GM21447 (cell line): ENCODE measurements around the gene AP4B1.

Experiments used
- ATAC-seq: cut with Tn5 transposase; IDR thresholded peaks from one replicate; pipeline ENCODE4 v1.9.1; 2021; ENCODE audit not compliant: unreplicated experiment

The AP4B1 gene

DNA sequence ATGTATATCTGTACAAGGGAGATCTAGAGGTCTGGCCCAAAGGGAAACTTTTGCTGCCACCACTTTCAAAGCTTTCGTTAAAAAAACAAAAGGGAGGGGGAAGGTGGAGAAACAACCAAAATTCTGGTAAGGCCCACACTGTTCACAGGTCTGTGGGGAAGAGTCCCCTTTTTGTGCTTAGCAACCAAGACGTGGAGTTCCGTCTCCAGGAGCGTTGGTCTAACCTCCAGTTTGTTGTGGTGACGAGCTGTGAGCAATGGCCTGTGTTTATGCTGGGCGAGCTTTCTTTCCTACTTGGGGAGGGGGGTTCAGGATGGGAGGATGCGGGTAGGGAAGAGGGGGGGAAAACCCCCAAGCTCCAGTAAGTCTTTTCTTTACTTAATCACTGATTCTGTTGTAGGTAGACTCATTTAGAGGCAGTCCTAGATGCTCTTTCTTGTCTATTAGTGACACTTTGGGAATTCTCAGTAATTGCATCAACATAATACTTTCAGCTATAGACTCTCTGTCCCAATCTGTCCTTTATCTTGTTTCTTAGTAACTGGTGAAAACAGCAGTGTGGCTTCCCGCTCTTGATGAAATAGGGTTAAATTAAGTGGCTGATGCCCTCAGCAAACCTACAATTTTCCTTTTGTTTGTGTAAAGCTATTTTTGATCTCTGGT is 26.0 kb upstream of the AP4B1 start:
- ATAC-seq = peak; percentile 42

DNA sequence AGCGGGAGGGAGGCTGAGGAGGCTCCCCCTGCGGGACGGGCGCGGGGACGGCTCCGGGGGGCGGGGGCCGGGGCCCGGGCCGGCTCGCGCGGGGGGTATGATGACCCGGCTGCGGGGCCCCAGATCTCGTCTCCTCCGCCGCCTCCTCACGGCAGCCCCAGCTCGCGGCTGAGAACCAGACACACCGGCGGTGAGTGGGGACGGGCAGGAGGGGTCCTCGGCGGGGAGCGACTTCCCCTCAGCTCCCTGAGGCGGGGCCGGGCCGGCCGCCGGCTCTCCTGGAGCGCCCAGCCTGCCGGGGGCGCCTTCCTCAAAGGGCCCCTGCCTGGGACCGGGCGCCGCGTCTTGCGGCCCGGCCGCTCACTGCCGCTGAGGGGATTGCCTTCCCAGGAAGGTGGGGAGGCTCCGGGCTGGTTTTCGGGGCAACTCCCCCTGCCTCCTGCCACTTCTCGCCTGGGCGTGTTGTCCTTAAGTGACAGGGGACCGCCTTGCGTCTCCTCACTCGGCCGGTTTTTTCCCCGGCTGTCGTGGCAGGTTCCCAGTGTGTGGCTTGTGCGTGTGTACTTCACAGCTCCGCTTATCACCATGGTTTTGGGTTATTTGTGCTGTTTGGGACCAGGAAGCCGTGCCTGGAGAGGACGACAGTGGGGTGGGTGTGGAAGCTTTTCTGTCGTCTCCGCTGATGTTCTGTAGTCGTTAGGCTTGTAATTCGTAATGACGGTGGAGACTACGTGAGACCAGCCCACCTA is 25.3 kb upstream of the AP4B1 start:
- peak; percentile 26 for ATAC-seq

DNA sequence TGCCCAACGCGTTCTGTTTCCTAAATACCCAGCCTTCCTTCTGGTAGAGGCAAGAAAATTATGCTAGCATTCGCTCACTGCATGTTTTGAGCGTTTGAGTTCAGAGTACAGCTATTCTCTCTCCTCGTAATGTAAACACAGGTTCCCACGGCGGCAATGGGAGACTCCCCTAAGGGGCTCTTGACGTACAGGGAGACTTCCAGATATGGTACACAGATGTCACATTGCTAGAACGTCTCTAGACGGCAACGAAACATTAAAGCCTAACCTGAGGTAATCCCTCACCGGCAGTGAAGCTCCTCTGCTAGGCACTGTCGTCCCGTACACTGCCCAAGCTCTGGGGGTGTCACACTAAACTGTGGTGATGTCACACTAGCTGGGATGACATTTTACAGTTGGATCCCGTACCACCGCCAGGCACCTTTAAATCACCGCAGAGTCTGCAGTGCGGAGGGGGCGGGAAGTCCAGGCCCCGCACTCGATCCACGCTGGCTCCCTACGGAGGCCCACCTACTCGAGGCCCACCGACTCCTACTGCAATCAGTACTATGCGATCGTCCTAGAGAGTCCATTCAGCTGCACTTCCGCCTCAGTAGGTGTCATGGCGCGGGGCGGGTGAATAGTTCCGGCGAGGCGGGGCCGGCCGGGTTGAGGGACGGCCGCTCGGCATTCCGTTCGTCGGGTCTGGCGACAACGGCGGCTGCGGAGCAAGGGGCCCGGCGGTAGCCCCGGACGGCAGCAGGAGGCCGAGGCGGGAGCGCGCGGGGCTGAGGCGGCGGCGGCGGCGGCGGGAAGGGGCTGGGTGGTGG is 24.5 kb upstream of the AP4B1 start, which contains the start of gene HIPK1:
Gene HIPK1, plus strand, starts transcription at position 384 of the 809 bp plus-strand sequence.
- ATAC-seq = peak; percentile 60

DNA sequence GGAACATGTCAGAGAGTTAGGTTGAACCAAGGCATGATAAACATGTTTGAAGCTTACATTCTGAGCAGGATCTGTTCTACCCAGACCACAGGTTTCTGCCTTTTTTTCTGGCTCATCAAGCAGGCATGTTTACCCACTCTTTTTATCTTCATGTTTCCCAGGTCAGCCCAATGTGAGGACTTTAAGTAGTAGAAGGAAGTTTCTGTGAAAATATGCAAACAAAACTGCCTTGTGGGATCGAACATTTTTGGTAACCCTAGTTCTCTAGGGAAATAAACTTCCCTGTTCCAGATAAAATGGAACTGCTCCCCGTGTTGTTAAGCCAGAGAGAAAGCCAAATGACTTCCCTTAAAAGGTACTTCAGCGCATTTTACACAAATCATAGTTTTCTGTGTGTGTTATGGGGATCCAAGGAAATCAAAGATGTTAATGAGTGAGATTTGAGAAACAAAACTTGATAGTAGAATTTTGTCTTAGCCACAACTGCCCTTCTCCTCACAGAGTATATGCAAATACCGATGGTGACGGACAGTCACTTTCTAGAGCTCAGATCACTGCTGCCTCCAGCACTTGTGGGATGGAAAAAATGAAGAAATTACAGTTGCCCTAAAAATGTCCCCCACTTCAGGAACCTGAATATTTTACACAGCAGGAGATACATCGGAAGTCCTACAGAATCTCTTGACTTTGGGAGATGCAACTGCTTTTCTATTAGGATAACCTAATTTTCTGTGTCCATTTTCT is 23.8 kb upstream of the AP4B1 start:
- peak; percentile 39 for ATAC-seq

DNA sequence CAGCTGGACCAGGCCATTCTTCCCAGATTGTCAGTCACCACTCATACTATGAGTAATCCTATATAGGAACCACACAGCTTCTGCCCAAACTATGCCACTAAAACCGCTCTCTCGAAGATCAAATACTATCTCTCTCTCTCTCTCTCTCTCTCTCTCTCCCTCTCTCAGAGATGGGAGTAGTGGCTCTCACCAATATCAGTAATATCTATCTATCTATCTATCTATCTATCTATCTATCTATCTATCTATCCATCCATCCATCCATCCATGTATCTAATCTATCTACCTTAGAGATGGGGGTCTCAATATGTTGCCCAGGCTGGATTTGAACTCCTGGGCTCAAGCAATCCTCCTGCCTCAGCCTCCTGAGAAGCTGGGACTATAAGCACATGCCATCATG is 19.9 kb upstream of the AP4B1 start:
- ATAC-seq = no peak

DNA sequence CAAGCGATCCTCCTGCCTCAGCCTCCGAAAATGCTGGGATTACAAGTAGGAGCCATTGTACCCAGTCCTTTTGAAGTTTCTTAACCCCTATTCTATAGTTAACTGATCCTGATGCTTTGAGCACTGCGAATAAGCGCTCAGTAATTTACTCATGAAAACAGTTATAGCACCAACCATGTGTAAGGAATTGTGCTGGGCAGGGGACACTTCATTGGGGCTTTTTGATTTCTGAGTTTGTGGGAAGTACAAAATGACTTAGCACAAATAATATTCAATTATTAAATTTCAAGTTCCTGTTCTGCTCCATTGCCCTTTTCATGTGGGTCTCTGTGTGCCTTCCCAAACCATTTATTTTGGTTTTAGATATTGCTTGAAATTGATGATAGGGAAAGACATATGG is 18.4 kb upstream of the AP4B1 start:
- ATAC-seq = no peak

DNA sequence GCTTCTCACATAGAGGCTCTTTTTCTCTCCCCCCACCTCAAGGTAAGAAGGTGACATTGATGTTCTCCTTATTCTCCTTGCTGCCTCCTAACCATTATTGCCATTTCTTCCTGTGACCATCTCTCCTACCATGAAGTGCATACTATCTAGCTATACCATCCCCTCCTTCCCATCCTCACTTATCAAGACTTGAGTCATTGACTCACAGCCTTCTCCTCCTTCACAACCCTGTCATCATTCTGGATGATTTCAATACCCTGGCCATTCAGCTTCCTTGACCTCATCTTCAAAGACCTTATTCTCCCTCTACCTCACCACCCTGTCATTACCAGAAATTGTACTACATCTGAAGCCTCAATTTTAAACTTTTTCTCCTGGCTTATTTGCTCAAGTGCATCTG is 13.6 kb upstream of the AP4B1 start:
- no peak for ATAC-seq

DNA sequence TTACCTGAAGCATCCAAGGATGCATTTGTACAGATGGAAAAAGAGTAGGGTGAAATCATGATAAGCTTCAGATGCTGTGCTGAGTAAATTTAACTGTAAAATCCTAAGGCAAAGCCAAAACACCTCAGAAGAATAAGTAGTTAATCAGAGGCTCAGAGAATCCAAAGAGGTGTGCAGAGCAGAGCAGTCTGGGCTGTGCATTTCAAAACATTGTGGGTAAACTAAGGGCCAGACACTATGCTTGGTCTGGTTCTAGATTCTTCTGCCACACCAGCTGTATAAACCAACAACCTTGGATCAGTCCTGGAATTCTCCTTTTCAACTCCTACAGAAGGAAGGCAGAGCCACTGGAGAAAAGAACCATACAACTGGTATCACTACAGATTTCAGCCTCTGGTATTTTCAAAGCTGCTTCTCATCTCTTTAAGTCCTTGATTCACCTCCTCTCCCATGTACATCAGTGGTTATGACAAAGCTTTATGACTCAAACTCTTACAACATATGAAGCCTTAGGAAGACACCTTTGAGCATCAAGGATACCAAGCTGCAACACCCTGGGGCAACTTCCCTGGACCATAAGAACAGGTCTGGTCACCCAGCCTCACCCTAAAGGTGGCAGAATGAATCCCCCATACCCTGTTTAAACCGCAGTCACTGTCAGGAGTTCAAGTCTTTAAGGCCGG is 12.9 kb upstream of the AP4B1 start:
- no peak for ATAC-seq

DNA sequence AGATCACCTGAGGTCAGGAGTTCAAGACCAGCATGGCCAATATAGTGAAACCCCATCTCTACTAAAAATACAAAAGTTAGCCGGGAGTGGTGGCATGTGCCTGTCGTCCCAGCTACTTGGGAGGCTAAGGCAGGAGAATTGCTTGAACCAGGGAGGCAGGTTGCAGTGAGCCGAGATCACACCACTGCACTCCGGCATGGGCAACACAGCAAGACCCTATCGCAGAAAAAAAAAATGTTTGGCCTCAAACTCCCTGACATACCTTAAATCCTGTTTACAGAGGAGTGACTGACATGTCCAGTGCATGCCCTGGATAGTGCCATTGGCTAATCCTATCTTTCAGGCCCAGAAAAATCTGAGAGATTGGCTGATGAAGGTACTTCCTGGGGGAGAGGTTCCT is 12.4 kb upstream of the AP4B1 start:
- no peak for ATAC-seq

DNA sequence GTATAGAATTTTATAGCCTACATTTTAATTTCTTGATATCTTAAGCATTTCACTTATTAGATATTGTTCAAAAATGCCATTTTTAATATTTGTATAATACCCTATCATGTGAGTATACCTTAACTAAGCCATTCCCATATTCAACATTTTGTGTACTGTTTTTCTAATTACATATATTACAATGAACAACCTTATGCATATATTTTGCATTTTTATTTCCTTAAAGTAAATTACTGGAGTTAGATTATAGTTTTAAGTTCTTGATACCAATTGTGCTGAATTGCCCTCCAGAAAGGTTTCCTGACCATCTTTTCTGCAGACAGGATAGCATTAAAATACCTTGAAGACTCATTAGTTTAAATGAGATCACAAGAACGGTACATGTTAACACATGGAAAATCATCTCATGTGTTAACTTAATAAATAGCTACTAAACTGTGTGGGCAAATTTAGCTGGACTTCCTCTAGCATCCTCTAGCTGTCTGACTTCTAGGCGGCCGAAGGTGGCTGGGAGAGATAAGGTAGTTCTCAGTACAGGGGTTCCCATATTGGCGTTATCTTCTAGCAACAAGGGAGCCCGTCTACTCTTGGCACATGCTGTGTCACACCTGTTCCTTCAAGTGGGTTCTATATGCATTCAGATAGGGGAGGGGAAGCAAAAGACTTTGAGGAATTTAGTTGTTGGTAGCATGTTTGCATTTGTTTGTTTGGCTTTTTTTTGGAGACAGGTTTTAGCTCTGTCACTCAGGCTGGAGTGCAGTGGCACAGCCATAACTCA is 9.5 kb upstream of the AP4B1 start:
- no peak for ATAC-seq

DNA sequence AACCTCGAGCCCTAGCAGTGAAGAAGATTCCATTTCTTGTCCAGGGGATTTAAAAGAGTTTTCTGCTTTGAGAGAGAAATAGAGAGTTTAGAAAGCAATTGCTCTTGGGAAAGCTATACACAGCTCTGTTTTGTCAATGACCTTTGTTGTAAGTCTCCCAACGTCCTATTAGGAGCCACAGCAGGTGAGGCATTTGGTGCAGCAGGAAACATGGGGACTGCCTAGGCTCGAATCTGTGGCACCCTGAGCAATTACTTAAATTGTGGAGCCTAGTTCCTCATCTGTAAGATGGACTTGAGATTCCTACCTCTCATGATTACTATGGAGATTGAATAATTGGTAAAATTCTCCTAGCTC is 8.7 kb upstream of the AP4B1 start:
- ATAC-seq = no peak

DNA sequence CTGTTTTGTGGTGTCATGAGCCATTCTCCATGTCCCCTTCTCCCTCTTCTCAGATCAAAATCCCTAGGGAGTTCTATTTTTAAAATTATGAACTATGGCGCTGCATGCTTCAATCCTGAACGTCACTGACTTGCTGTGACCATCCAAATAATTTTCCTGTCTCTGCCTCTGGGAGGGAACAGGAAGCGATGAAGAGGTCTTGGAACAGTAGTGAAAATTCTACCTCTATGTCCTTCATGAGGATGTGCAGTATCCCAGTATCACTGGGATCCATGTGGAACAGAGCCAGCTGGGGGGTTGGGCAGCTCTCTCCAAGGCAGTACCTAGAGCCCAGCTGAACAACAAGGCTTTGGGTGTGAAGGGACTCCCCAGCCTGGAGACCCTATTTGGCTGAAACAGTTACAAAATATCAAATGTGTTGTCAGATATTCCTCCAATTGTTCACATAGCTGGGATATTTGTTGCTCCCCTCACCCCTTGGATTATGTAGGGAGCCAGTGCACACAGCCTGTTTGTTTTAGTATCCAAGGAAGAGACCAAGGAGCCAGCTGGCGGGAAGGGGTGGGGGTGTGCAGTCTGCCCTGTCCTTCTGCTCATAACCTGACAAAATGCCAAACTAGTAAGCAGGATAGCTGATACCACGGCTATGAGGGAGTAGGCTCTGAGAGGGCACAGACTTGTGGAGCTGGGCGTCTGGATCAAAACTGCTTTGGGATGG is 8.2 kb upstream of the AP4B1 start:
- no peak for ATAC-seq

DNA sequence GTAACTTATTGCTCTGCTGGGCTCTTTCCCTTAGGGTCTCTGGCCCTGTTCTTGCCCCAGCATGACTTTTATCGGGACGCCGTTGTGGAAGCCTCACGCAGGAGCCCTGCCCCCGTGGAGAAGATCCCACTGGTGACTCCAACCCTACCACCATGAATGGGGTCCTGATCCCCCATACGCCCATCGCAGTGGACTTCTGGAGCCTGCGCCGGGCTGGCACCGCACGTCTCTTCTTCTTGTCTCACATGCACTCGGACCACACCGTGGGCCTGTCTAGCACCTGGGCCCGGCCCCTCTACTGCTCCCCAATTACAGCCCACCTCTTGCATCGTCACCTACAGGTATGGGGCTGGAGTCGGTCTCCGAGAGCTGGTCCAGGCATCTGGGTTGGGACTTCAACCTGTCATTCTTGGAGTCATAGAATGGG is 849 bp upstream of the AP4B1 start:
- peak; percentile 7 for ATAC-seq

DNA sequence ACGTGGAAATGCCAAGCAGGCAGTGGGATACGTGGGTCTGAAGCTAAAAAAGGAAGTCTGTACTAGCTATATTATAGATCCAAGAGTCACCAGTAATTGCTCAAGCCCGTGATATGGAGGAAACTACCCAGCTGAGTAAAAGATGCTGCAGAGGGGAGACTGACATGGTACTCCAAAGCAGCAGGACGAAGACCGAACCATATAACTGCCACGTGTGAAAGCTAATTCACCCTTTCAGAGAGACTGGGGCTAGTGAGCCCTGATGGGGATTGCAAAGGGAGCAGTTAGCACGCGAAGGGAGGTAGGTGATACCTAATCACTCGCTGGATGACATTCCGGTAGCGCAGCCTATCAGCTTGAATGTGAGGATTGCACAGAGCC is 316 bp downstream of the AP4B1 start:
- peak; percentile 22 for ATAC-seq

DNA sequence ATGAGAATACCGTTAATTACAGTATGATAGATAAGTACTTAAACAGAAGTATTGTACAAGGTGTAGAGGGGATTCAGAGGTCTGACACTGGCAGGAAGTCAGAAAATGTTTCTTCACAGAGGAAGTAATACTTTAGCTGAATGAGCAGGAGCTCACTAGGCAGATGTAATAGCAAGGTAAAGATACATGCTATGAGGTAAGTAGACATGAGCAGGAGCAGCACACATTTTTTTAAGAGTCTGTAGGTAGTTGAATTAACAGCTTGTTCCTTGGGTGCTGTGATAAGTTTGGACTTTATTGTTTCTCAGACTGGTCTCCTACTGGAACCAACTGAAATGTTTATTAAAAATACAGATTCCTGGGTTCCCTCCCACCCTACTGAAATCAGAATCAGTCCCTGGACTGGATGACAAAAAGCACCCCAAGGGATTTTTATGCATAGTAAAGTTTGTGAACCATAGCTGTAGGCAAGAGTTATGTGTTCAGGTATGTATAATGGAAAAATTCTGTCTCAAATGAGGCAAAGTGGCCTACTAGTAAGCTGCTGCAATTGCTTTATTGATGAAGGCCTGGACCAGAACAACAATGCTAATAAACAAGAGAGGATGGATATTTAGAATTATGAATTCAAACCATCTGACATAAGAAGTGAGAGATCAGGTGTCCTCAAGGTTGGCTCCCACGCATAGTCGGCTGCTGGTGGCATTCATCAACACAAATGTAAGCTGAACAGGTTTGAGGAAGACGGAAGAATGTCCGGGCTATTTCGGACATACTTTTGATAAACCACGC is 902 bp downstream of the AP4B1 start:
- ATAC-seq = no peak

DNA sequence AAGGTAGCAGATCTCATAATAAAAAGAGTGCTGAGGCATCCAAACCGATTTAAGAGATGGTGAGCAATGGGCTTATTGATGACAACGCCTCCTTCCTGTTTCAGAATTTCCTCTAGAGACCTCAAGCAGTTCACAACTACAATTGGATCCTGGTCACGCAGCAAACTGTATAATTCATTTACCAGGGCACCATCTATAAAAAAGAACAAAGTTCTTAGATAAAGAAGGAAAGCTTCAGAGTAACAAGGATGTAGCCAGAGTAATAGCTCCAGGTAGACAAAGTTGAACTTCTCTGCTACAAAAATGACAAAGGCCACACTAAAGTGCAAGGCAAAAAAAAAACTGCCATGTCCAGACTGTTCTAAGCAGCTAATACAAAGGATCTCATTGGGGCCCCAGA is 3.4 kb downstream of the AP4B1 start:
- no peak for ATAC-seq

DNA sequence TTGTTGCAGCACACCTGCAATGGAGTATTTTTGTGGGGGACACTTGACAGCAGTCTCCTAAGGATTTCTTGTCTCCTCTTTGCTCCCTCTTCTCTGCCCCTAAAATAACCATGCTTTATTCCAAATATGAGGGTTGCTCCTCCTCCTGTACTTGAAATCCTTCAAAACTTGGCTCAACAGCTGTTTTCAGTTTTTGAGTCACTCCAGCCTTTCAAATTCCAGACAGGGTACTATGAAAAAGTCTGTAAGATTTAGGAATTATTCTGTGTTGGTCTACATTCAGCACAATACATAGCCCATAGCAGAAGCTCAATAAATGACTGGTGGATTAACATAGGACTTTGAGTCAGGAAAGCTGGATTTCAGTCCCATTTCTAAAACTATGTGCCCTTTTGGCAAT is 5.5 kb downstream of the AP4B1 start:
- no peak for ATAC-seq

DNA sequence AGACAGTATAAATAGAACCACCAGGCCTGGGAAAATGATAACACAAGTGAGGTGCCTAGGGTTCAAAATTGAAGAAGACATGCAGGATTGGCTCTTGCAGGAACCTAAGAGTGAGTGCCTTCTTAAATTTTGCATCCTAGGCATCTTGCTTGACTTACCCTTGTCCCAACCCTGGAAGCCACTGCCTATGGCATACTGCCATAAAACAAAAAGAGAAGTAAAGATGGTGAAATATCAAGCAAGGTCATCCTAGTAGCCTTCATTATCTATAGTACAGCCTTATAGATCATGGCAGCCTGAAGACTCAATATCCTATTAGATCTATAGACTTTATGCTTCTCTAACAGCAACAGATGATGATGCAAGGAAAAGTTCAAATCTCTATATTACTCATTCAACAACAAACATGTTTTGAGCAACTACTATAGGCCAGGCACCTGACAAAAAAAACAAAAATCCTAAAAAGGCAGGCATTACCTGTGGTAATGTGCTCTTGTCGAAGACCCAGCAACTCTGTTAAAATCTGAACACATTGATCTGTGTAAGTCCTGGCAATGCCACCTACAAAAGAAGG is 6.3 kb downstream of the AP4B1 start:
- ATAC-seq = no peak
